ENCODE measurements around the gene FLRT2.

FLRT2 gene

GRCh38 chr14:85686908-85687307 lies 157.0 kb downstream of the FLRT2 start:
- no peak for DNase-seq

GRCh38 chr14:85687456-85687855 lies 157.5 kb downstream of the FLRT2 start:
- no peak for DNase-seq

GRCh38 chr14:85688006-85688405 lies 158.1 kb downstream of the FLRT2 start:
- DNase-seq = no peak

- DNase-seq = no peak
Measured at GRCh38 chr14:85695300-85695699, 165.4 kb downstream of the FLRT2 start.

GRCh38 chr14:85701116-85701515 lies 171.2 kb downstream of the FLRT2 start:
- no peak for DNase-seq

GRCh38 chr14:85701763-85702162 lies 171.8 kb downstream of the FLRT2 start:
- DNase-seq = no peak

GRCh38 chr14:85702191-85702590 lies 172.2 kb downstream of the FLRT2 start:
- DNase-seq = no peak

- DNase-seq = no peak
Measured at GRCh38 chr14:85702997-85703396, 173.1 kb downstream of the FLRT2 start.

All from CD4-positive, alpha-beta T cell treated with Interleukin-21 for 1 hour (primary cell).